ENCODE data around the gene LRP1B.

LRP1B gene

GRCh38 chr2:140185076-140185475, 1945.7 kb downstream of the LRP1B start:
- H3K4me1 ChIP-seq (ENCODE audit: control insufficient read depth, insufficient read depth, low read length, poor library complexity, severe bottlenecking), result no peaks in the 10 kb centered on the region
- DNase-seq, result no peak

GRCh38 chr2:140183056-140183765, 1947.6 kb downstream of the LRP1B start:
- Histone ChIP-seq H3K27me3 (replicated peaks; ENCODE audit: control insufficient read depth, insufficient read depth, low read length, poor library complexity, severe bottlenecking) (no peaks in the 10 kb centered on the region), H3K36me3 (ENCODE audit: control insufficient read depth, insufficient read depth, low read length) (no peaks in the 10 kb centered on the region), H3K27ac (ENCODE audit: insufficient read depth, low read length, poor library complexity, severe bottlenecking) (no peak overlapping the region), H3K4me1 (ENCODE audit: control insufficient read depth, insufficient read depth, low read length, poor library complexity, severe bottlenecking) (no peaks in the 10 kb centered on the region), H3K9me3 (ENCODE audit: control insufficient read depth, low read length) (no peaks in the 10 kb centered on the region), H3K4me3 (ENCODE audit: insufficient read depth, low read depth, low read length, poor library complexity, severe bottlenecking) (no peak overlapping the region)
- DNase-seq, result no peak

More at GRCh38 chr2:140185076-140185475, 1945.7 kb downstream of the LRP1B start:
- H3K27ac ChIP-seq (ENCODE audit: insufficient read depth, low read length, poor library complexity, severe bottlenecking), result no peak overlapping the region
- no peaks in the 10 kb centered on the region for H3K9me3 ChIP-seq (ENCODE audit: control insufficient read depth, low read length)
- H3K4me3 ChIP-seq (ENCODE audit: insufficient read depth, low read depth, low read length, poor library complexity, severe bottlenecking), result no peak overlapping the region
- H3K27me3 ChIP-seq (replicated peaks; ENCODE audit: control insufficient read depth, insufficient read depth, low read length, poor library complexity, severe bottlenecking), result no peaks in the 10 kb centered on the region
- no peaks in the 10 kb centered on the region for H3K36me3 ChIP-seq (ENCODE audit: control insufficient read depth, insufficient read depth, low read length)

All from effector memory CD4-positive, alpha-beta T cell (primary cell).